Right lobe of liver (tissue), 6 donors: ENCODE measurements around the gene MIAT. TPM values are rescaled to one million over a fixed set of nuclear protein-coding genes. Genes with fewer than 3 reads are reported as not detected.
"Not testable (repeated sequence)": the region's sequence is repeated elsewhere in the genome, so short reads cannot be mapped to it uniquely, and the experiment has no call there.

Experiments
- ATAC-seq, 4 donors: fragments of 200-7000 bp; cut with Tn5 transposase; one replicate each; pipeline ENCODE4 v1.9.1; 2020; ENCODE audit warnings: mild to moderate bottlenecking in 4 of 4, moderate library complexity in 4 of 4
- DNase-seq, 3 donors: peaks; one replicate each; pipeline ENCODE4 v3.0.0-alpha.2; 2020
- H3K27ac ChIP-seq, 3 donors: fragments of 200-600 bp; one replicate each; pipeline ENCODE4 v1.8.0; 2022
- H3K27me3 ChIP-seq, 2 donors: fragments of 200-600 bp; one replicate each; pipeline ENCODE4 v1.8.0; 2022
- H3K36me3 ChIP-seq, 4 donors: fragments of 200-600 bp; sonication (generic) in 1 of 4; one replicate each; pipeline versions ENCODE4 v1.5.1 to v1.8.0; 2017 to 2022; ENCODE audit warnings: control low read depth in 1 of 4
- H3K4me1 ChIP-seq, 4 donors: fragments of 200-600 bp; sonication (generic) in 1 of 4; one replicate each; pipeline versions ENCODE4 v1.5.1 to v1.8.0; 2017 to 2022; ENCODE audit warnings: control low read depth in 1 of 4
- H3K4me3 ChIP-seq, 3 donors: fragments of 200-600 bp; one replicate each; pipeline ENCODE4 v1.8.0; 2022
- H3K9me3 ChIP-seq, 4 donors: fragments of 200-600 bp; sonication (generic) in 1 of 4; one replicate each; pipeline versions ENCODE4 v1.5.1 to v1.8.0; 2017 to 2022; ENCODE audit warnings: control low read depth in 1 of 4
- POLR2A ChIP-seq: fragments of 450-650 bp; IDR thresholded peaks from one replicate; pipeline ENCODE4 v1.6.1; 2017; ENCODE audit warnings: antibody characterized with exemption, mild to moderate bottlenecking
- WGBS: methylation state at CpG from one replicate; pipeline ENCODE4 v1.1.6; 2018; ENCODE audit warnings: low coverage, low lambda C conversion rate; ENCODE audit not compliant: insufficient coverage; ENCODE audit errors: missing lambda C conversion rate; 5-methylcytosine and 5-hydroxymethylcytosine counted together
- intact Hi-C, 2 donors: fragments of 100-400 bp; cut with DNase I; formaldehyde crosslinking; loops; one replicate each; pipeline versions ENCODE4 v1.11.2 to v1.14.1; 2022
- total RNA-seq, 6 experiments: library from RNA; depleted of rRNA in 2 of 6; stranded (reverse); fragments of >200 nt in 2 of 6; fragmentation: NEBNext Ultra II Directional in 3 of 6; extraction: Animal tissue kit (Norgen Biotek cat#: 25700) in 3 of 6; gene quantifications; one replicate each; pipeline versions ENCODE4 v1.1.0 to v1.2.4, GENCODE V29; 2016 to 2023
- TF ChIP-seq, protein P1 (sequence below), 4 donors: fragments of 200-600 bp in 3 of 4; fragments of 450-650 bp in 1 of 4; IDR thresholded peaks; one replicate each; pipeline versions ENCODE4 v1.5.1 to v1.8.0; 2016 to 2022; ENCODE audit warnings: antibody characterized with exemption in 4 of 4, mild to moderate bottlenecking in 2 of 4
- donor health status: DM: no; HTN: yes; CAD: no.
- donor health status: DM: no; HTN: no; CAD: no.
- donor health status: DM: no; HTN: no; CAD: no.
- donor health status: DM: no; HTN: yes; CAD: no.
- donor health status: DM: no; HTN: yes; CAD: no.

MIAT gene
- total RNA-seq, 6 experiments from 2014 or later: 0.19 to 3.2 (median 0.47) TPM

- intact Hi-C loops: no loop called here
- Histone ChIP-seq H3K27ac (no peak overlapping the region), H3K36me3 (no peaks in the 10 kb centered on the region), H3K27me3 (no peaks in the 10 kb centered on the region), H3K9me3 (no peaks in the 10 kb centered on the region), H3K4me1 (no peaks in the 10 kb centered on the region), H3K4me3 (no peak overlapping the region)
- no CpG with 5 or more reads among the region's 2 CpGs for whole genome bisulfite sequencing
- no peak for DNase-seq
- ATAC-seq: no peak
- TF ChIP-seq POLR2A: no peak
Observed at GRCh38 chr22:26610996-26611395, 46.4 kb upstream of the MIAT start.

DNA sequence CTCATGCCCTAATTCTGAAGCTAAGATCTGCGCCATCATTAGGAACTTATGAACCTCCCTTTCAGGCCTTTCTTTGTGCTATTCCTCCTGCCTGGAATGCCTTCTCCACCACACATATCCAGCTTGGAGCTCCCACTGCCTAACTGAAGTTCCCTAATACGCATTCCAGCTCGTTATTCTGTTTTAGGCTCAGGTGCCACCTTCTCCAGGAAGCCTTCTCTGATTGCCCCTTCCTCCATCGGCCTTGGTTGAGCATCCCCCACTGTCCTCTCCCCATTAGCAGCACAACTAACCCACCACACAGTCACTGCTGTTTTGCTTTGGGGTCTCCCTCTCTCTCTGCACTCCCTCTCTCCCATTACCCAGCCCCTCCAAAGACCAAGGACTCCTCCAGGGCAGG, 44.7 kb upstream of the MIAT start:
- DNase-seq: no peak
- H3K27me3 ChIP-seq: no peaks in the 10 kb centered on the region
- no peak overlapping the region for H3K4me3 ChIP-seq
- intact Hi-C loops: no loop called here
- no peak for TF ChIP-seq POLR2A
- TF ChIP-seq, protein P1, sequence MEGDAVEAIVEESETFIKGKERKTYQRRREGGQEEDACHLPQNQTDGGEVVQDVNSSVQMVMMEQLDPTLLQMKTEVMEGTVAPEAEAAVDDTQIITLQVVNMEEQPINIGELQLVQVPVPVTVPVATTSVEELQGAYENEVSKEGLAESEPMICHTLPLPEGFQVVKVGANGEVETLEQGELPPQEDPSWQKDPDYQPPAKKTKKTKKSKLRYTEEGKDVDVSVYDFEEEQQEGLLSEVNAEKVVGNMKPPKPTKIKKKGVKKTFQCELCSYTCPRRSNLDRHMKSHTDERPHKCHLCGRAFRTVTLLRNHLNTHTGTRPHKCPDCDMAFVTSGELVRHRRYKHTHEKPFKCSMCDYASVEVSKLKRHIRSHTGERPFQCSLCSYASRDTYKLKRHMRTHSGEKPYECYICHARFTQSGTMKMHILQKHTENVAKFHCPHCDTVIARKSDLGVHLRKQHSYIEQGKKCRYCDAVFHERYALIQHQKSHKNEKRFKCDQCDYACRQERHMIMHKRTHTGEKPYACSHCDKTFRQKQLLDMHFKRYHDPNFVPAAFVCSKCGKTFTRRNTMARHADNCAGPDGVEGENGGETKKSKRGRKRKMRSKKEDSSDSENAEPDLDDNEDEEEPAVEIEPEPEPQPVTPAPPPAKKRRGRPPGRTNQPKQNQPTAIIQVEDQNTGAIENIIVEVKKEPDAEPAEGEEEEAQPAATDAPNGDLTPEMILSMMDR (IDR thresholded peaks at IDR 0.05): no peak
- no peaks in the 10 kb centered on the region for H3K4me1 ChIP-seq
- no peak for ATAC-seq
- no peak overlapping the region for H3K27ac ChIP-seq
- WGBS: 81% methylated on average over 4 of the region's 4 CpGs
- H3K36me3 ChIP-seq: no peaks in the 10 kb centered on the region
- H3K9me3 ChIP-seq: no peaks in the 10 kb centered on the region

- H3K27ac ChIP-seq, H3K36me3 ChIP-seq, H3K4me3 ChIP-seq, intact Hi-C loops, H3K9me3 ChIP-seq, H3K27me3 ChIP-seq, DNase-seq, ATAC-seq, H3K4me1 ChIP-seq: not testable (repeated sequence)
- WGBS: 20% methylated on average over 5 of the region's 10 CpGs
Observed at GRCh38 chr22:26613753-26614152, 43.6 kb upstream of the MIAT start.

GRCh38 chr22:26614322-26614721, 43.1 kb upstream of the MIAT start:
- no peaks in the 10 kb centered on the region for H3K4me1 ChIP-seq
- H3K27me3 ChIP-seq: no peaks in the 10 kb centered on the region
- no peak for ATAC-seq
- WGBS: 53% methylated on average over 14 of the region's 14 CpGs
- intact Hi-C loops: no loop called here
- H3K27ac ChIP-seq: no peak overlapping the region
- H3K4me3 ChIP-seq: no peak overlapping the region
- H3K9me3 ChIP-seq: no peaks in the 10 kb centered on the region
- no peak for TF ChIP-seq POLR2A
- TF ChIP-seq, protein P1 (IDR thresholded peaks at IDR 0.05): no peak
- no peaks in the 10 kb centered on the region for H3K36me3 ChIP-seq
- DNase-seq: no peak

DNA sequence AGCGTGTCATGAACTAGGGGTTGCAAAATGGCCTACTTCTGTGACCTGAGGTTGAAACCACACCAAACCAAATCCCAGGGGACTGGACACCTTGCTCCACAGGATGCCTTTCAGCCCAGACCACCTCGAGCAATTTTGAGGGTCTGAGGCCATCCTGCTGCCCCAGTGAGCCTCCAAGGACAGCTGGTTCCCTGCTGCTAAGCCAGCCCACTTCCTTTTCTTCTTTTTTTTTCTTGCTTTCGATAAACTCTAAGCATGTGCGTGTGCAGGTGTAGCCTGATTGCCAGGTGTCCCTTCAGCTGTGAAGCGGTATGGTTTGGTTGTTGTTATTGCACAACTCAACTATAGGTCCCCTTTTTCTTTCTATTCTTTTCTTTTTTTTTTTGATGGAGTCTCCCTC, 42.2 kb upstream of the MIAT start:
- ATAC-seq (no peak), DNase-seq (no peak)
- no peaks in the 10 kb centered on the region for H3K4me1 ChIP-seq
- no peak overlapping the region for H3K4me3 ChIP-seq
- no peak for TF ChIP-seq POLR2A
- TF ChIP-seq, protein P1 (IDR thresholded peaks at IDR 0.05): no peak
- no peak overlapping the region for H3K27ac ChIP-seq
- intact Hi-C loops: no loop called here
- H3K9me3 ChIP-seq: no peaks in the 10 kb centered on the region
- 27% methylated on average over 4 of the region's 5 CpGs for WGBS
- no peaks in the 10 kb centered on the region for H3K36me3 ChIP-seq
- H3K27me3 ChIP-seq: no peaks in the 10 kb centered on the region

DNA sequence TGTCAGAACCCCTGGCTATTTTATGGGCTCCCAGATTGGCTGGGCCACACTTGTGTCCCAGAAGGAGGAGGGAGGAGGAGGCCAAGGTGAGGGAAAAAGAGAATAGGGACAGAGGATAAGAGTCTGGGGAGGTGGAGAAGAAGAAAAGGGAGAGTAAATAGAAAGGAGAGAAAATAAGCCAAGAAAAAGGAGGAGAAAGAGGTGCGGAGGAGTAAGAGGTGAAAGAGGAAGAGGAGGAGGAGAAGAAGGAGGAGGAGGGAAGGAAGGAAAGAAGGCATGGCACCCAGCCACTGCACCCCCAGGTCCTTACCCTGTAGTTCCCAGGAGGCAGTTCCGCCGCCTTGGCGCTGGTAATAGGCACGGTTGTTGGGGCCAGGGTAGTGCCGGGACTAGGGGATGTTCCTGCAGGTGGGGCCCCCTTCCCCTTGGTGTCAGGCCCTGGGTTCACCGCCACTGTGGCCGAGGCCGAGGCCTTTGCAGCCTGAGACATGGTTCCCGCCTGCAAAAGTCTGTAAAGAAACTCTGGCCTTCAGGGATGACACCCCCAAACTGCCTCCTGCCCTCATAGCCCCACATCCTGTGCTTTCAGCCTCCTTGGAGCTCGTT, 41.5 kb upstream of the MIAT start:
- Histone ChIP-seq H3K4me1 (no peaks in the 10 kb centered on the region), H3K36me3 (no peaks in the 10 kb centered on the region), H3K4me3 (no peak overlapping the region), H3K27ac (no peak overlapping the region), H3K9me3 (no peaks in the 10 kb centered on the region), H3K27me3 (no peaks in the 10 kb centered on the region)
- ATAC-seq: no peak
- TF ChIP-seq, protein P1 (IDR thresholded peaks at IDR 0.05): no peak
- TF ChIP-seq POLR2A: no peak
- no peak for DNase-seq
- intact Hi-C loops: no loop called here
- 78% methylated on average over 4 of the region's 11 CpGs for WGBS
